Liver (tissue), 3 donors: ENCODE results near the gene VAMP7.

Source experiments
- ATF3 ChIP-seq: IDR thresholded peaks from 2 replicates; pipeline ENCODE4 v1.6.1; 2016; ENCODE audit warnings: antibody characterized with exemption
- CTCF ChIP-seq: fragments of 150-350 bp; IDR thresholded peaks from 2 replicates; pipeline ENCODE4 v1.5.1; 2017; ENCODE audit warnings: improper control_type of control experiment, low read depth, low read length; ENCODE audit not compliant: missing input control
- EGR1 ChIP-seq, 2 donors: IDR thresholded peaks; 2 replicates each; pipeline ENCODE4 v1.6.1; 2016 to 2018; ENCODE audit warnings: antibody characterized with exemption in 2 of 2, low read depth in 2 of 2
- JUND ChIP-seq, 2 donors: IDR thresholded peaks; 2 replicates each; pipeline ENCODE4 v1.6.1; 2016; ENCODE audit warnings: antibody characterized with exemption in 2 of 2
- TAF1 ChIP-seq: conservative IDR thresholded peaks from 2 replicates; pipeline ENCODE4 v1.6.1; 2016; ENCODE audit warnings: antibody characterized with exemption, mild to moderate bottlenecking
- donor health status: healthy.
- donor health status: healthy.

GRCh38 chrX:155957843-155958242 is 76.7 kb downstream of the VAMP7 start:
- TF ChIP-seq CTCF (no peak), JUND (IDR thresholded peaks at IDR 0.05) (no peak), TAF1 (no peak), EGR1 (IDR thresholded peaks at IDR 0.05; ENCODE audit: low read depth in 2 of 2) (no peak), ATF3 (no peak)
